Upper lobe of right lung (tissue), 1 donor: ENCODE results near the gene INSYN1. TPM values are rescaled to one million over a fixed set of nuclear protein-coding genes. Genes with fewer than 3 reads are reported as not detected.
"Not testable (repeated sequence)": the region's sequence is repeated elsewhere in the genome, so short reads cannot be mapped to it uniquely, and the experiment has no call there.

Experiments
- ATAC-seq: fragments of 200-7000 bp; cut with Tn5 transposase; one replicate; pipeline ENCODE4 v1.9.1; 2020; ENCODE audit warnings: mild to moderate bottlenecking, moderate library complexity
- DNase-seq: peaks from one replicate; pipeline ENCODE4 v3.0.0-alpha.2; 2020
- H3K27ac ChIP-seq: fragments of 200-600 bp; one replicate; pipeline ENCODE4 v1.8.0; 2022
- H3K27me3 ChIP-seq: fragments of 200-600 bp; one replicate; pipeline ENCODE4 v1.8.0; 2022; ENCODE audit warnings: mild to moderate bottlenecking
- H3K36me3 ChIP-seq: fragments of 200-600 bp; one replicate; pipeline ENCODE4 v1.8.0; 2022
- H3K4me1 ChIP-seq: fragments of 200-600 bp; one replicate; pipeline ENCODE4 v1.8.0; 2022
- H3K4me3 ChIP-seq: fragments of 200-600 bp; one replicate; pipeline ENCODE4 v1.8.0; 2022; ENCODE audit warnings: mild to moderate bottlenecking
- H3K9me3 ChIP-seq: fragments of 200-600 bp; one replicate; pipeline ENCODE4 v1.8.0; 2022
- CTCF ChIP-seq: fragments of 200-600 bp; IDR thresholded peaks from one replicate; pipeline ENCODE4 v1.8.0; 2022; ENCODE audit warnings: antibody characterized with exemption
- intact Hi-C: fragments of 100-400 bp; cut with DNase I; formaldehyde crosslinking; loops from one replicate; pipeline ENCODE4 v1.11.0; 2022
- total RNA-seq: library from RNA; stranded (reverse); fragmentation: NEBNext Ultra II Directional; extraction: Animal tissue kit (Norgen Biotek cat#: 25700); gene quantifications from one replicate; pipeline ENCODE4 v1.2.1, GENCODE V29; 2021
- donor health status: DM: no; HTN: yes; CAD: no; lungs with severe emphysema.

INSYN1 gene
- total RNA-seq, 1 donor from 2014 or later: 6.2 TPM

GRCh38 chr15:73710321-73710720 lies 42.8 kb downstream of the INSYN1 start:
- DNase-seq (no peak), ATAC-seq (no peak)
- Histone ChIP-seq H3K27ac (no peak overlapping the region), H3K27me3 (no peaks in the 10 kb centered on the region), H3K36me3 (peaks cover 36% of the 10 kb centered on the region), H3K4me3 (no peak overlapping the region), H3K4me1 (peaks cover 2% of the 10 kb centered on the region), H3K9me3 (no peaks in the 10 kb centered on the region)
- TF ChIP-seq CTCF: no peak
- intact Hi-C loops: no loop called here

- no peak for DNase-seq
- H3K27ac ChIP-seq: no peak overlapping the region
- H3K36me3 ChIP-seq: peaks cover 41% of the 10 kb centered on the region
- ATAC-seq: no peak
- intact Hi-C loops: no loop called here
- no peak overlapping the region for H3K4me3 ChIP-seq
- no peaks in the 10 kb centered on the region for H3K9me3 ChIP-seq
- H3K4me1 ChIP-seq: peaks cover 8% of the 10 kb centered on the region
- TF ChIP-seq CTCF: no peak
- no peaks in the 10 kb centered on the region for H3K27me3 ChIP-seq
These were observed 43.5 kb downstream of the INSYN1 start for GRCh38 chr15:73709686-73710085.

- no peak overlapping the region for H3K27ac ChIP-seq
- no peak overlapping the region for H3K4me3 ChIP-seq
- intact Hi-C loops: no loop called here
- H3K9me3 ChIP-seq: no peaks in the 10 kb centered on the region
- no peaks in the 10 kb centered on the region for H3K27me3 ChIP-seq
- TF ChIP-seq CTCF: no peak
- ATAC-seq: no peak
- no peak for DNase-seq
- peaks cover 41% of the 10 kb centered on the region for H3K36me3 ChIP-seq
- peaks cover 12% of the 10 kb centered on the region for H3K4me1 ChIP-seq
These were observed 43.9 kb downstream of the INSYN1 start for GRCh38 chr15:73709241-73709640.

GRCh38 chr15:73708691-73709090 lies 44.5 kb downstream of the INSYN1 start:
- DNase-seq (no peak), ATAC-seq (no peak)
- Histone ChIP-seq H3K4me1 (peaks cover 13% of the 10 kb centered on the region), H3K36me3 (peaks cover 37% of the 10 kb centered on the region), H3K27me3 (no peaks in the 10 kb centered on the region), H3K9me3 (no peaks in the 10 kb centered on the region), H3K27ac (no peak overlapping the region), H3K4me3 (no peak overlapping the region)
- intact Hi-C loops: no loop called here
- TF ChIP-seq CTCF: no peak

- no peaks in the 10 kb centered on the region for H3K27me3 ChIP-seq
- peak; percentile 80 for TF ChIP-seq CTCF
- no peaks in the 10 kb centered on the region for H3K9me3 ChIP-seq
- intact Hi-C loops: no loop called here
- ATAC-seq (peak; percentile 77), DNase-seq (peak; percentile 81)
- no peak overlapping the region for H3K27ac ChIP-seq
- no peak overlapping the region for H3K4me3 ChIP-seq
- peaks cover 15% of the 10 kb centered on the region for H3K36me3 ChIP-seq
- peaks cover 13% of the 10 kb centered on the region for H3K4me1 ChIP-seq
These were observed 48.1 kb downstream of the INSYN1 start for GRCh38 chr15:73704869-73705645.

- intact Hi-C loops, H3K27ac ChIP-seq, H3K9me3 ChIP-seq, DNase-seq, H3K27me3 ChIP-seq, H3K4me3 ChIP-seq: not testable (repeated sequence)
- Histone ChIP-seq H3K36me3 (peaks cover 15% of the 10 kb centered on the region), H3K4me1 (peaks cover 13% of the 10 kb centered on the region)
- ATAC-seq: peak; percentile 58
These were observed 48.8 kb downstream of the INSYN1 start for GRCh38 chr15:73704142-73704868.

GRCh38 chr15:73703601-73704000 lies 49.5 kb downstream of the INSYN1 start:
- H3K4me3 ChIP-seq, H3K9me3 ChIP-seq, ATAC-seq, H3K27ac ChIP-seq, H3K27me3 ChIP-seq, DNase-seq, intact Hi-C loops: not testable (repeated sequence)
- H3K36me3 ChIP-seq: peaks cover 13% of the 10 kb centered on the region
- peaks cover 13% of the 10 kb centered on the region for H3K4me1 ChIP-seq

- DNase-seq, H3K9me3 ChIP-seq, intact Hi-C loops, ATAC-seq, H3K27me3 ChIP-seq, H3K36me3 ChIP-seq, H3K4me3 ChIP-seq, H3K27ac ChIP-seq: not testable (repeated sequence)
- peaks cover 18% of the 10 kb centered on the region for H3K4me1 ChIP-seq
These were observed 50.6 kb downstream of the INSYN1 start for GRCh38 chr15:73702311-73703239.
